B cell (primary cell): ENCODE measurements around the gene SOX13.

ENCODE experiments used
- CTCF ChIP-seq: fragments of 200-600 bp; IDR thresholded peaks from one replicate; pipeline ENCODE4 v1.8.0; 2022; ENCODE audit warnings: antibody characterized with exemption, mild to moderate bottlenecking
- EZH2 ChIP-seq: IDR thresholded peaks from 2 replicates; pipeline ENCODE4 v1.6.1; 2012; ENCODE audit warnings: borderline replicate concordance, low read depth, mild to moderate bottlenecking, moderate library complexity, low read length; ENCODE audit not compliant: insufficient read depth, poor library complexity, severe bottlenecking

DNA sequence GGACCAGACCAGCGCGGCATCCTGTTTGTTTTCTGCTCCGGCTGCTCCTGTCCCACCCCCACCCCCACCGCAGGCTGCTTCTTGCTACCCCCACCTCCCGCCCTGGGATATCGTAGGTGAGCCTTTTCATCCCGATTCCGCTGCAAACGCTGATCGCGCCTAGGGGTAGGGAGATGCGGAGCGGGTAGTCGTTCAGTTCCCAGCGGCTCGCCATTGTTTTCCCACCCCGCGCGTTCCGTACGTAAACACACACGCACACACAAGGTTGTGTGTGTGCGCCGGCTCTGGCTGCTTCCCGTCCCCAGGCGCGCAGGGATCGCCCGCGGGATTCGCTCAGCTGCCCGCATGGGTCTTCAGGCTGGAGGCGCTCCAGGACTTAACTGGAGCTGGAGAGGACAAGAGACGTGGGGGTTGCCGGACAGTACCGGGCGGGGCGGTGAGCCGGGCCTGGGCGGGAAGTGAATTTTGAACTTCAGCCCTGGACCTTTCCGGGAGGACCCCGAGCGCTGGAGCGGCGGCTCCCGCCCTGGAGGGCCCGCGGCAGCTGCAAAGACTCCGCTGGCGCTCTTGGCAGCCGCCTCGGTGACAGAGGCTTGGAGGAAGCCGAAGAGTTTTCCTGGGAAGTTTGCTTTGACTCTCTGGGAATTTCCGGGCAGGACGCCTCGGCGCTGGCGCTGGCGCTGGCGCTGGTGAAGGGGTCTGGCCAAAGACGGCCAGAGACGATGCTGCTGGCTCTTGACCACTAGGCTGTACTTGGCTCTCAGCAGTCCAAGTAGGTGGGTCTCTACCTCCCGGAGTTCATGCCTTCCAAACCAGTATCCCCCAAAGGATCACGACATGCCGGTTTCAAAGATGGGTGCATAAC lies 1.6 kb downstream of the SOX13 start:
- TF ChIP-seq CTCF (no peak), EZH2 (no peak)
